IPS-NIHi7 (cell line): ENCODE results near the gene ACIN1.
"Not testable (repeated sequence)": the region's sequence is repeated elsewhere in the genome, so short reads cannot be mapped to it uniquely, and the experiment has no call there.

Source experiments
- DNase-seq: peaks from one replicate; pipeline ENCODE4 v3.0.0; 2012; ENCODE audit warnings: mixed read lengths; ENCODE audit errors: extremely low spot score

The ACIN1 gene

DNA sequence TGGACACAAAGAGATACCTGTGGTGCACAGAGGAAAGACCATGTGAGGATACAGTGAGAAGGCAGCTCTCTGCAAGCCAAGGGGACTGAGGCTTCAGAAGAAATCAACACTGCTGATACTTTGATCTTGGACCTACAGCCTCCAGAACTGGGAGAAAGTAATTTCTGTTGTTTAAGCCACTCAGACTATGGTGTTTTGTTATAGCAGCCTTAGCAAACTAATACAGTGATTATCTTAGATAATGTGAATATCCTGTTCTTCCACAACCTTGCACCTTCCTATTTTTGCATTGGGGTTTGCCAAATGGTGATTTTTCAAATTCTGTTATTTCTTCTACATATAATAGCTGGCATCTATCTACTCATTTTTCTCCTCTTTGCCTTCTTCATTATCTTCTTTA lies 76.8 kb downstream of the ACIN1 start:
- no peak for DNase-seq

DNA sequence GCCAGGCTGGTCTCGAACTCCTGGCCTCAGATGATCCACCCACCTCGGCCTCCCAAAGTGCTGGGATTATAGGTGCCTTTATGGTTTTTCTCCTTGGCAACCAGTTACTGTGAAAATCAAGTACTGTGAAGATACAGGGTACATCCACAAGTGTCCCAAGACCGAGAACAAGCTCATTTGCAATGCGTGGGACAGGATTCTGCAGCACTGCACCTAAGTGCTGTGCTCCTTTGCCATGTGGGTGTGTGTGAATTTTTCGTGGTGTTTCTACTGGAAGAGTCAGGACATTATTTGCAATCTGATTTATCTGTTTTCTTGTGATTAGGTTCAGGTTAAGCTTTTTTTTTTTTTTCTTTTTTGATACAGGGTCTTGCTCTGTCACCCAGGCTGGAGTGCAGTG lies 77.8 kb downstream of the ACIN1 start:
- no peak for DNase-seq

DNA sequence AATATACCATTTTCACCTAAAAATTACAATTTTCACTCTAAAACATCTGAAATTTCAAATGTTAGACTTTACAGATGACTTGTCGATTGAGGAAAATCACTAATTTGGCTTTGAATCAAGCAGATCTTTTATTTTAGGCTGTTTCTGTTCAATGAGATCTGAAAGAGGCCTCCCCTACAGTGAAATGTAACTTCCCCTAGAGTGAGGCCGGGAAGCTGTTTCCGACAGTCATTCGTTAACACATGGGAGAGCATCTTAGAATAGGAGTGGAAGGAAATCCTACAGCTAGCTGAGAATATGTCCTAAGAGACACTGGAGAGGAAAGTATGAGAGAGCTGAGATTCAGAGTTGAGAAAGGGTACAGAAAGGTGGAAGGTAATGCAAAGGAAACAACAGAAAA lies 79.3 kb downstream of the ACIN1 start:
- DNase-seq: no peak

DNA sequence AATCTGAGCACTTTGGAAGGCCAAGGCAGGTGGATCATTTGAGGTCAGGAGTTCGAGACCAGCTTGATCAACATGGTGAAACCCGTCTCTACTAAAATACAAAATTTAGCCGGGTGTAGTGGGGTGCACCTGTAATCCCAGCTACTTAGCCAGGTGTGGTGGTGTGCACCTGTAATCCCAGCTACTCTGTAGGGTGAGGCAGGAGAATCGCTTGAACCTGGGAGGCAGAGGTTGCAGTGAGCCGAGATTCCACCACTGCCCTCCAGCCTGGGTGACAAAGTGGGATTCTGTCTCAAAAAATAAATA lies 81.2 kb downstream of the ACIN1 start:
- DNase-seq: not testable (repeated sequence)

DNA sequence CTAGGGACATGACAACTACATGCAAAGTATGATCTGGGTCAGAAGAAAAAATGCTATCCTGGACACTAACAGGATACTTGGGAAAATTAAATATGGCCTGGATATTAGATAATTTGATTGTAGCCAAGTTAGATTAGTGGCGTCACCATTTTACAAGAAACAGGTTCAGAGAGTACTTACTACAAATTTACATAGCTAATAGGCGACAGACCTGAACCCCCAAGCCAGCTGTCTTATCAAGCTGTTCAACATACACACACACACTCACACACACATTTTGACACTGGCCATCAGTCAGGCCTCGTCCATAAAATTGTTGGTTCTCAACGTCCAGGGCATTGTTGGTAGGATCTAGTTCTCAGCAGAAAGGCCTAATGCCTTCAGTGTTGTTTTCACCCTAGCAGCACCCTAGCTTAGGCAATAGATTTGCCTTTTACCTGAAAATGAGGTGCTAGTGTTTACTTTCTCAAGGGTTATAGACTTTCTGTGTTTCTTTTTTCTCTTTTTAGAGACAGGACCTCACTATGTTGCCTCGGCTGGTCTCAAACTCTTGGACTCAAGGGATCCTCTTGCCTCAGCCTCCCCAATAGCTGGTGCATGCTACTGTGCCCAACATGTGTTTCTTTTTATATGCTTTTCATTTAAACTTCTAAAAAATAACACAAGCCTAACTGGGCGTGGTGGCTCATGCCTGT lies 81.7 kb downstream of the ACIN1 start:
- no peak for DNase-seq

DNA sequence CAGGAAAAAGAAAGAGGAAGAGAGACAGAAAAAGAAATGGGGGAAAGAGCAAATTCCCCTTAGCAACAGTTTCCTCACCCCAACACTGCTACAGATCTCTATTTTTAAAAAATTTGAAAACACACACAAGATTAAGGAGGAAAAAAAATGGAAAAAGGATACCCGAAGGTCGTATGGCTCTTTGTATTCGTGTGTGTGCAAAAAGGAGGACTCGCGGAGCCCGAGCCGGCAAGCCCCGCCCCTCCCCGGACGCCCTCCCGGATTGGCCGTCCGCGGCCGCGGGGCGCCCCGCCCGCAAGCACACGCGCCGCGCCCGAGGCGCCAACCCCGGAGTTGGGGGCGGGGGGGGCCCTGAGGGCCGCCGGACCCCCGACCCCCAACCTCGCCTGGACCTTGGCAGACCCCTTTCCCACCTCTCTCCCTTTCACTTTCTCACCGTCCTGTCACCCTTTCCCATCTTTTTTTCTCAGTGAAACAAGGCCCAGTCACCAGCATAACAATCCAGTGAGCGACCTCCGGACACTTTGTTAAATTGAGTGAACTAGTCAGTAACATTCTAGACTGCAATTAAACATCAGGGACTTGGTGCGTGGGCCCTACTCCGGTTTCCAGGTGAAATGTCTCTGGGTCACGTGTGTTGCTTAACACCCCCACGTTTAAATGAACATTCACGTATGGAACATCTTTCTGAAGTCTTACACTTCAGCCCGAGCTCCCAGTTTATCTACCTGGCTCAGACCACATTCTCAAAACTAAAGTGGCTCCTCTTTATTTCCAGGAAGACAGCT lies 84.8 kb downstream of the ACIN1 start, which contains the start of gene C14orf93:
Gene C14orf93, minus strand, starts transcription at position 205 of the 788 bp plus-strand sequence. CDS start 11,120 bp downstream, outside the sequence.
- peak; percentile 87 for DNase-seq

DNA sequence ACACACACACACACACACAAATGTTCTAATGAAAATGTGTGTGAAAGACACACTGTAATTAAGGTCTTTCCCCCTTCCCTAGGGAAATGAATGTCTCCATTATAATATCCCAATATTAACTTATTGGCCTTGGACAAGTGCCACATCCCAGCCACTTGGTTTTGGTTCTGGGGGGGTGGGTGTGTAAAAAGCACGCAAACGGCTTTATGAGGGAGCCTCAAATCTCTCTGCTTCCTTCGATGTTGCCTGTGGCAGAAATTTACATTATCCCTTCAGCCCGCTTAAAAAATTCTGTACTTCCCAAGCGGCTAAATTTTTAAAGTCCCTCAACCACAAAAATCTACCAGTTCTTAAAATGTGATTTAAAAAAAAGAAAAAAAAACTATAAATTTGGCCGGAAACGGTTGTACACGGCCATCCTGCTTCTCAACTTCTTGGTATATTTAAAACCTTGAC lies 85.4 kb downstream of the ACIN1 start:
- DNase-seq: no peak

DNA sequence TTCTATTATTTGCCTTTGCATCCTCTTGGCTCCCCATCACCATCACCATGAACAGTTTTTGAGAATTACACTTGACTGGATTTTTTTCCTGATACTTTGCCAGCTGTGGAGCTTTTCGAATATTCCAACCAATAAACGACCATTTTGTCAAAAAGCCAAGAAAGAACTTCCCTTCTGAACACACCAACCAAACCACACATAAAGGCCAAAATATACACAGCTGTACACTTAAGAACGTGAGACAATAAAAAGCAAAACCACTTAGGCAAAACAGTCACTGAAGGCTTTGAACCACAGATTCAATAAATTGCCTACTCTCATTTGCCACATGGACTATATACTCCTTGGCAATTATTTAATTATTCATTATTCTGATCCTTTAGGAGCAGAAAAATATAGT lies 86.1 kb downstream of the ACIN1 start:
- DNase-seq: no peak
